ENCODE measurements around the gene RPL10A.

RPL10A gene

DNA sequence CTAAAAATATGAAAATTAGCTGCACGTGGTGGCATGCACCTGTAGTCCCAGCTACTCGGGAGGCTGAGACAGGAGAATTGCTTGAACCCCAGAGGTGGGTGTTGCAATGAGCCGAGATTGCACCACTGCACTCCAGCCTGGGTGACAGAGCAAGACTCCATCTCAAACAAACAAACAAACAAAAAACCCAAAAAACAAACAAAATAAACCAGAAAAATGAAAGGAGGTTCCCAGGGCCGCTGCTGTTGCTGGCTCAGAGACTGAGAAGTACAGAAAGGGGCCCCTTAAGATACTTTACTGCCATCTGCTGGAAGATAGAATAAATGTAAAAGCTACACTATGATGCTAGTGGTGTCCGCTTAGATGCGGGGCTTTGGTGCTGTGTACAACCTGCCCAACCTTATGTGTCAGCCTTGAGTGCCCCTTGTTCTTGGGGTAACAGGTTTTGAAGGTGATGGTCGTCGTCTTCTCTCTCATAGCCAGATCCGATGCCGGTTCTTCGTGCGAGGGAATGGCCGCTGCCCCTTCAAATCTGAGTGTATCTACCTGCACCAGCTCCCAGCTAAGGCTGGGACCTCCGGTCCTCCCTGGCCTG, 18.8 kb upstream of the RPL10A start:
- peak; percentile 80 for DNase-seq

- DNase-seq, result no peak
Observed at GRCh38 chr6:35451354-35452182, 16.6 kb upstream of the RPL10A start.

- peak; percentile 94 for DNase-seq
Observed at GRCh38 chr6:35452183-35453090, 15.8 kb upstream of the RPL10A start, which contains the start of gene FANCE. TSS of gene FANCE (plus strand) at chr6:35452338. CDS start at chr6:35452546, 208 bp downstream.

DNA sequence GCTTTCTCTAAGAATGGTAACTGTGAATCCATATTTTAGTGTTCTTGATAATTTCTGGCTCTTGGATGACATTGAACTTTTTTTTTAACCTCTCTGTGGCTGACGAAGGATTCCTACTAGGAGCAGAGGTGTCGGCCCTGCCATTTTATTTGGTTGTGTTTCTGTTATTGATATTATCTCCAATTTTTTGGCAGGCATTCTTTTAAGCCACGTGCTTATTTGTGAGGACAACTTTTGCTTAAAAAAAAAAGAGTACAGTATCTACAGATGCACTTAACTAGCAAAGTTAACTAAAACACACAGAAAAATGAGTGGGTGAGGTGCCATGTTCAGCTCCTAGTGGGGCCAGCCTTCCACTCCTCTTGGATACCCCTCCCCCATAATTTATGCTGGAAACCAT, 15.0 kb upstream of the RPL10A start:
- no peak for DNase-seq

DNA sequence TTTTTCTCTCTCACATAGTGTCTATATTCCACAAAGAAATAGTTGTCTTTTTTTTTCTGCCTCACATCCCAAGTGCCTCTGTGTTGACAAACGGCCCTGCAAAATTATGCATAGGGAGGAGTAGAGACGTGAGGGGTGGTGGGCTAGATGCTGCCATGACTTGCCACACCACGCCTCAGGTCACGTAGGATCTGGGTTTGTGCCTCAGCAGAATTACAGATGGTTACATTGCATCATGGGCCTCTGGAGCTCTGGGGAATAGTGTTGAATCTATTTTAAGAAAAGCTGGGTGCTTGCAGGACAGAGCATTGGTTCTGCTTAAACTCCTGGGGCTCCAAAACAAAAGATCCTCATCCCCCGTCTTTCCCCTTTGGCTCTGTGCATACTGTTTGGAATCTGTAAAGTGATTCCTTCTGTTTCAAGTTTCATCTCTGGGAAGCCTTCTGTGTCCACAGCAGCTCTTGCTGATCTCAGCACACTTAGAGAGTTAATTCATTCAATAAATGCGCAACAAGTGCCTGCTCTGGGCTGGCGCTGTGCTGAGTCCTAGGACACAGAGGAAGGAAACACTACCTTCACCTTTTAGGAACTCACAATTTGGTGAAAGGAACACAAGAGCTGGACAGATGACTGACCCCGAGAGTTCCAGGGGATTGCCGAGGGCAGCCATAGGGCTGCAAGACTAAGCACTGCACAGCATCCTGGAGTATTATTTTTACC, 13.7 kb upstream of the RPL10A start:
- DNase-seq, result no peak

- no peak for DNase-seq
Observed at GRCh38 chr6:35457907-35458306, 10.3 kb upstream of the RPL10A start.

- no peak for DNase-seq
Observed at GRCh38 chr6:35461270-35461669, 6.9 kb upstream of the RPL10A start.

DNA sequence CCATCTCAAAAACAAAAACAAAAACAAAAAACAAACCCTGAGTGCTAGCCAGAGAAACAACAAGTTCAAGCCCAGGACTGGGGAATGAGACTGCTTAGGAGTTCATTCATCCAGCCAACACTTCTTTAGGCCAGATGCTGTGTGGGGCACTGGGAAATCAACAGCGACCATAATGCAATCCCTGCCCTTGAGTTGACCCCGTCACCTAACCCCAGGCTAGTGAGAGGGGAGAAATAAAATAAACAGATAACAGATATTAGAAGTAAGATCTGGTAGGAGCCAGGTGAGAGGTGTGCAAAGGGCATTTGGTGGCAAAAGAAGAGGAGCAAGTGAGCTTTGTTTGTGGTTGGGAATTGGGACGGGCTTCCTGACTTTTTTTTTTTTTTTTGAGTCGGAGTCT, 4.9 kb upstream of the RPL10A start:
- no peak for DNase-seq

- DNase-seq, result no peak
Observed at GRCh38 chr6:35465646-35466045, 2.6 kb upstream of the RPL10A start.

DNA sequence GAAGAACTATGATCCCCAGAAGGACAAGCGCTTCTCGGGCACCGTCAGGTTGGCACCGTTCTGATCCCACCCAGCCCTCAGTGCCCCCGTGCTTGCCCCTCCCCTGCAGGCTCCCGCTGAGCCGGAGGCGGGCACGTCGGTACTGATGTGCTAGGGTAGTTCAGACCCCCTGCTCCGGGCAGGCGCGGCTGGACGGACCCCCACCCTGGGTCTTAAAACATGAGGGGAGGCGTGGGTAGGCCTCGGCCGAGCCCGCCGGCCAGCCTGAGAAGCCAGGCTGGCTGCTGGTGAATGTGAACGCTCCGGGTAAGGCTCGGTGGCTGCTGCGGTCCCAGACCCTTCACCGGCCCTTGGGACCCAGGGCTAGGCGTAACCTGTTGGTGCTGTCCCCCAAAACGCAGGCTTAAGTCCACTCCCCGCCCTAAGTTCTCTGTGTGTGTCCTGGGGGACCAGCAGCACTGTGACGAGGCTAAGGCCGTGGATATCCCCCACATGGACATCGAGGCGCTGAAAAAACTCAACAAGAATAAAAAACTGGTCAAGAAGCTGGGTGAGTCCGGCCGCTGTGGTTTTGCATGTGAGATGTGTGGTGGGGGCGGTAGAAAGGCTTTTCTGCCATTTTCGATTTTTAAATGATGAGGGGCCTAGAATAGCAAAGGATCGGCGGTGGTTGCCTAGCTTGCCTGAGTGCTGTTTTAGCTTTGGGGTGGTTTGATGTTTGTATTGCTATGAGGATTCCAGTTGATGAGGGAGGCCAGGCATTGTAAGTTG, 964 bp downstream of the RPL10A start:
- peak; percentile 21 for DNase-seq

DNA sequence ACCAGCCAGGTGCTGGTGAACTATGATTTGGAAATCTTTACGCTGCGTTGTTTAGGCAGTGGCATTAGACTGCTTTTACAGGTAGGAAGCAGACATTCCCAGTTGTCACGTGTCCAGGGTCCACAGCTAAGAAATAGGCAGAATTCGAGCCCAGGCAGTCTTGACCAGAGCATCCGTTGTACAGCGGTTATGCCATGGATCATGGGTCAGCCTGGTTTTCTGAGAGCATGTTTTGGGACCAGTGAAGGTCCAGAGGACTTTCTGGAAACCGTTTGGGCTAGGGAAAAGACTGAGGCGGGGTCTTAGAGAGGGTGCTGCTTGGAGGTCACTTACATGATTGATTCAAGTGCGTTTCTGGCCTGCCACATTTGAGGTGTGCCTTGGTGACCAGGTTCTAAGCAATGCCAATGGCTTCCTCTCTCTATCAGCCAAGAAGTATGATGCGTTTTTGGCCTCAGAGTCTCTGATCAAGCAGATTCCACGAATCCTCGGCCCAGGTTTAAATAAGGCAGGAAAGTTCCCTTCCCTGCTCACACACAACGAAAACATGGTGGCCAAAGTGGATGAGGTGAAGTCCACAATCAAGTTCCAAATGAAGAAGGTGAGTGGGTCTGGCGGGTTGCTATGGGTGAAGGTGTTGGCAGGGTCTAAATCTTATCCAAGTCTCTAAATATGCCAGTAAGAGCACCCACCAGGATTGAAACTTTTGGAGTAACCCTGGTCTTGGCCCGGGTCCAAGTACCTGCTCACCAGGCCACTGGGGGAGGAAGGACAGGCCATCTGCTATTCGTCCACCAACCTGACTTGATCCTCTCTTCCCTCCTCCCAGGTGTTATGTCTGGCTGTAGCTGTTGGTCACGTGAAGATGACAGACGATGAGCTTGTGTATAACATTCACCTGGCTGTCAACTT, 1.8 kb downstream of the RPL10A start:
- DNase-seq, result no peak

GRCh38 chr6:35470663-35471120, 2.5 kb downstream of the RPL10A start:
- DNase-seq, result peak; percentile 23

- DNase-seq, result no peak
Observed at GRCh38 chr6:35471836-35472345, 3.7 kb downstream of the RPL10A start.

- no peak for DNase-seq
Observed at GRCh38 chr6:35473075-35473849, 5.1 kb downstream of the RPL10A start.

DNA sequence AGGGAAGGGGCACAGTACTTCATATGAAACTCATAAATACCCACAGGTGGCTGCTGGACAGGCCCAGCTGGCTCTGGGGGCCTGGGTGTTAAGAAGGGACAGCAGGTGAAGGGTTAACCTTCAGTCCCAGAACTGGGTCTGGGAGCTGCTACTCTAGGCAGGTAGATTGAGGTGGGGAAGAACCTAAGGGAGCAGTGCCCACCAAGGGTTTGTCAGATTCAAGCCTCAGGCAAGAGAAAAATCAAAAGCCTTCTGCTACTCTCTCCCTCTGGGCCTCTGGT, 5.6 kb downstream of the RPL10A start:
- no peak for DNase-seq

DNA sequence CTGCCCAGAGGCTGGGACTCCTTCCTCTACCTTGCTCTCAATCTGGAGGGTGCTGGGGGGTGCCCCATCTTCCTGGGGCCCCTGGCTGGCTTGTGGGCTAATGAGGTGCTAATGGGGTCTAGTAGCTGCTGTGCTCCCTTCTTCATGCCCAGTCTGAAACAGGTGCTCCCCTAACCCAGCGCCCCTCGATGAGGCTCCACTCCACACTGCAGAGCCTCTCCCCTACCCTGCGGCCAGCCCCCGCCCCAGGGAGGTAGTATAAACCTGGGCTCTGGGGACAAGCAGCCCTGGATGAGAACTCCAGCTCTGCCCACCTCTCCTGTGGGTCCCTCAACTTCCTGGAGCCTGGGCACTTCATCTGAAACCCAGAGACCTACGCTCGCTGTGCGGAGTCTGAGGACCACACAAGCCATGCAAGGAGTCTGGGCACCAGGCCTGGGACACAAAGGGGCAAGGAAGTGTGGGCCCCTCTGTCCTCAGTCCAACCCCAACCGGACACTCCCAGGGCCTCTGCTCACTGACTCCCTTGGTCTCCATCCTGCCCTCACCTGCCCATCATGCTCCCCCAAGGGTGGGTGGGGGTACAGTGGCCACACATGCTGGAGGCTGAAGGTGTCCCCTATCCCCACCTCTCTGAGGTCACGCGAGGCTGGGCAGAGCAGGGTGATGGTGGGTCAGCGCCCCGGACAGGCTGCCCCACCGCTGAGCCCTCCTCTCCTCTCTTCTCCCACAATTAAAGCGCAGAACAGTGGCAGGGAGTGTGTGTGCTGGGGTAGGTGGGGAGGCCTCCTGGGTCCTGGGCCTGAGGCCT, 6.1 kb downstream of the RPL10A start:
- no peak for DNase-seq

- DNase-seq, result no peak
Observed at GRCh38 chr6:35474942-35475570, 6.9 kb downstream of the RPL10A start.

DNA sequence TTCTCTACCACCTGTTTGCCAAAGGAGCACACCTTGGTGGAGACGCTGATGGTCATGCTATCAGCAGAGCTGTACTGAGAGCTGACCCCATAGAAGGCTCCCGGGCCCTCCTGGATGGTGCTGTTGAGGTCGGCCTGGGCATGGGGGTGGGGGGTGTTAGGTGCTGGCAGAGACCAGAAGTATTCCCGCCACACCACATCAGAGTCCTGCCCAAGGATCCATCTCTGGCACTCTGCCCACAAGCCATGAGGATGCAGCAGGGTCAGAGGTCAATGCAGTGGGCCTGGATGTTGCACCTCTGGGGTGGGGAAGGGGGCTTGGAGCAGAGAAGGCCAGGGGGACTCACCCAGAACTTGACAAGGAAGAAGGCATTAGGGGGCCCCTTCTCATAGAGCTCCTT, 7.4 kb downstream of the RPL10A start:
- DNase-seq, result no peak

- DNase-seq, result no peak
Observed at GRCh38 chr6:35476004-35476403, 7.8 kb downstream of the RPL10A start.

Data from CD4-positive, alpha-beta T cell treated with Interleukin-12 subunit alpha and Interleukin-12 subunit beta, for 1 hour (primary cell).